ENCODE results near the gene ZNF484. TPM values are rescaled to one million over a fixed set of nuclear protein-coding genes. Genes with fewer than 3 reads are reported as not detected.
"Not testable (repeated sequence)": the region's sequence is repeated elsewhere in the genome, so short reads cannot be mapped to it uniquely, and the experiment has no call there.

ZNF484 gene
- total RNA-seq, 4 donors from 2014 or later, result 5.3 to 10.3 (median 6.1) TPM

GRCh38 chr9:92887880-92888338 is 10.1 kb upstream of the ZNF484 start:
- DNase-seq (ENCODE audit: low spot score in 2 of 2), result no peak
- Histone ChIP-seq H3K4me1 (no peaks in the 10 kb centered on the region), H3K4me3 (no peak overlapping the region), H3K27ac (no peak overlapping the region), H3K36me3 (no peaks in the 10 kb centered on the region), H3K9me3 (no peaks in the 10 kb centered on the region), H3K27me3 (peaks cover 3% of the 10 kb centered on the region)
- TF ChIP-seq POLR2AphosphoS5 (IDR thresholded peaks at IDR 0.05) (no peak), CTCF (IDR thresholded peaks at IDR 0.05) (no peak), POLR2A (IDR thresholded peaks at IDR 0.05) (no peak), EP300 (IDR thresholded peaks at IDR 0.05) (no peak)
- WGBS, result 46% methylated on average over 5 of the region's 5 CpGs

- 65% methylated on average over 7 of the region's 8 CpGs for WGBS
These were observed 9.2 kb upstream of the ZNF484 start for GRCh38 chr9:92886846-92887610.

GRCh38 chr9:92883666-92884405 is 6.0 kb upstream of the ZNF484 start:
- H3K9me3 ChIP-seq; H3K27me3 ChIP-seq; H3K4me1 ChIP-seq; H3K27ac ChIP-seq; H3K4me3 ChIP-seq; H3K36me3 ChIP-seq; DNase-seq (ENCODE audit: low spot score in 2 of 2): not testable (repeated sequence)
- 84% methylated on average over 13 of the region's 15 CpGs for WGBS

More at GRCh38 chr9:92886846-92887610, 9.2 kb upstream of the ZNF484 start:
- H3K9me3 ChIP-seq; H3K4me3 ChIP-seq; DNase-seq (ENCODE audit: low spot score in 2 of 2); H3K4me1 ChIP-seq; H3K27me3 ChIP-seq; H3K36me3 ChIP-seq; H3K27ac ChIP-seq: not testable (repeated sequence)

GRCh38 chr9:92882276-92882675 is 4.4 kb upstream of the ZNF484 start:
- no peaks in the 10 kb centered on the region for H3K9me3 ChIP-seq
- no peak overlapping the region for H3K27ac ChIP-seq
- H3K27me3 ChIP-seq, result no peaks in the 10 kb centered on the region
- peaks cover 2% of the 10 kb centered on the region for H3K4me1 ChIP-seq
- TF ChIP-seq POLR2A (IDR thresholded peaks at IDR 0.05) (no peak), CTCF (IDR thresholded peaks at IDR 0.05) (no peak), POLR2AphosphoS5 (IDR thresholded peaks at IDR 0.05) (no peak), EP300 (IDR thresholded peaks at IDR 0.05) (no peak)
- no peaks in the 10 kb centered on the region for H3K36me3 ChIP-seq
- 65% methylated on average over 5 of the region's 5 CpGs for WGBS
- no peak overlapping the region for H3K4me3 ChIP-seq
- no peak for DNase-seq (ENCODE audit: low spot score in 2 of 2)

GRCh38 chr9:92875373-92875772 is 2.5 kb downstream of the ZNF484 start:
- Histone ChIP-seq H3K27me3 (no peaks in the 10 kb centered on the region), H3K36me3 (peaks cover 3% of the 10 kb centered on the region), H3K4me3 (no peak overlapping the region), H3K9me3 (no peaks in the 10 kb centered on the region), H3K4me1 (peaks cover 20% of the 10 kb centered on the region), H3K27ac (no peak overlapping the region)
- TF ChIP-seq CTCF (IDR thresholded peaks at IDR 0.05), result no peak
- no peak for TF ChIP-seq EP300 (IDR thresholded peaks at IDR 0.05)
- TF ChIP-seq POLR2AphosphoS5 (IDR thresholded peaks at IDR 0.05), result no peak
- TF ChIP-seq POLR2A (IDR thresholded peaks at IDR 0.05), result no peak
- no peak for DNase-seq (ENCODE audit: low spot score in 2 of 2)
- WGBS, result 100% methylated on average over 1 of the region's 1 CpG

GRCh38 chr9:92870289-92870688 is 7.5 kb downstream of the ZNF484 start:
- Histone ChIP-seq H3K4me3 (no peak overlapping the region), H3K4me1 (no peaks in the 10 kb centered on the region), H3K36me3 (peaks cover 23% of the 10 kb centered on the region), H3K27me3 (no peaks in the 10 kb centered on the region), H3K27ac (no peak overlapping the region), H3K9me3 (no peaks in the 10 kb centered on the region)
- no peak for TF ChIP-seq EP300 (IDR thresholded peaks at IDR 0.05)
- TF ChIP-seq POLR2AphosphoS5 (IDR thresholded peaks at IDR 0.05), result no peak
- TF ChIP-seq POLR2A (IDR thresholded peaks at IDR 0.05), result no peak
- TF ChIP-seq CTCF (IDR thresholded peaks at IDR 0.05), result no peak
- 100% methylated on average over 2 of the region's 2 CpGs for WGBS
- DNase-seq (ENCODE audit: low spot score in 2 of 2), result no peak

GRCh38 chr9:92866600-92866999 is 11.2 kb downstream of the ZNF484 start:
- not testable (repeated sequence) for H3K27ac ChIP-seq
- WGBS, result 90% methylated on average over 2 of the region's 2 CpGs
- H3K36me3 ChIP-seq, result peaks cover 21% of the 10 kb centered on the region

More at GRCh38 chr9:92866600-92866999, 11.2 kb downstream of the ZNF484 start:
- DNase-seq (ENCODE audit: low spot score in 2 of 2); H3K27me3 ChIP-seq; H3K9me3 ChIP-seq; H3K4me1 ChIP-seq; H3K4me3 ChIP-seq: not testable (repeated sequence)
